Activated CD8-positive, alpha-beta memory T cell treated with anti-CD3 and anti-CD28 coated beads, Interleukin-2, amount 50 U/mL, for 1 hour (primary cell): ENCODE measurements around the gene LPAR6.

Source experiments
- DNase-seq: peaks from one replicate; pipeline ENCODE4 v3.0.0-alpha.2; 2020; ENCODE audit errors: extremely low read depth

Gene LPAR6

GRCh38 chr13:48369988-48370387 lies 42.9 kb downstream of the LPAR6 start:
- no peak for DNase-seq
